ENCODE data around the gene ATP13A1. TPM values are rescaled to one million over a fixed set of nuclear protein-coding genes. Genes with fewer than 3 reads are reported as not detected.

ATP13A1 gene
- total RNA-seq (2021; fragmentation: NEBNext Ultra II Directional; extraction: Animal tissue kit (Norgen Biotek cat#: 25700)) = 64.2 and 75.7 TPM in 2 replicates
- 33.0 and 70.7 TPM in 2 replicates for polyA plus RNA-seq (2011; rRNA removed)
- polyA plus RNA-seq (2011; cell fraction: cytosol; rRNA removed) = 36.9 TPM
- polyA plus RNA-seq (2011; cell fraction: nucleus; rRNA removed) = 284 TPM
- polyA plus RNA-seq (2012, experiment 1 of 2) = 47.8 to 73.6 TPM (median 62.5 TPM) in 4 replicates
- polyA plus RNA-seq (2012, experiment 2 of 2) = 64.3 TPM
- polyA plus RNA-seq (2013, experiment 1 of 2) = 75.7 TPM
- polyA plus RNA-seq (2013, experiment 2 of 2) = 65.6 TPM
- polyA minus RNA-seq (2011; rRNA and poly(A)+ RNA removed) = 68.4 and 83.9 TPM in 2 replicates
- 49.1 TPM for polyA minus RNA-seq (2011; cell fraction: cytosol; rRNA and poly(A)+ RNA removed)
- 93.9 TPM for polyA minus RNA-seq (2011; cell fraction: nucleus; rRNA and poly(A)+ RNA removed)
- long read RNA-seq, experiment 1, transcript ATP13A1-202 (26 exons, 3,861 nt) = major isoform, 7 of 60 reads
- long read RNA-seq, experiment 1, partial matches to known transcripts = 35 of 60 reads
- long read RNA-seq, experiment 1, other reads (novel, unspliced or antisense) = 17 of 60 reads
- long read RNA-seq, experiment 2, partial matches to known transcripts = 3 of 3 reads
- long read RNA-seq, experiment 2, other reads (novel, unspliced or antisense) = 0 of 3 reads

GRCh38 chr19:19663256-19664120 lies at the start of gene ATP13A1:
TSS of gene ATP13A1 (minus strand) at chr19:19663676. CDS start at chr19:19663666, 10 bp downstream.
- CTCF ChIA-PET (ENCODE audit: partially characterized antibody) = no interaction called here
- H3K18ac ChIP-seq (ENCODE audit: extremely low read depth, low read length) = peak within 1 kb of the TSS; percentile 90
- H3K23ac ChIP-seq (ENCODE audit: insufficient read length) = no peak within 1 kb of the TSS
- H2BK20ac ChIP-seq (ENCODE audit: low read length) = no peak within 1 kb of the TSS
- H3K36me3 ChIP-seq (ENCODE audit: control insufficient read depth in 2 of 4, insufficient read depth in 4 of 4, low read length in 3 of 4) = peaks cover 3 to 13% (median 9%) of the 10 kb centered on the region in 4 experiments
- H3K4me2 ChIP-seq (ENCODE audit: insufficient read depth in 1 of 2, low read depth in 2 of 2, low read length in 2 of 2) = peak within 1 kb of the TSS; percentile 72 to 95
- peak within 1 kb of the TSS; percentile 85 for H4K5ac ChIP-seq (ENCODE audit: insufficient read length, low read depth, low read length)
- peaks cover 5 to 13% (median 6%) of the 10 kb centered on the region in 4 experiments; a peak in 6 of 7 replicates for H3K4me1 ChIP-seq (replicated peaks in 1 of 4; ENCODE audit: control insufficient read depth in 3 of 4, insufficient read depth in 4 of 4, low read length in 3 of 4)
- peak within 1 kb of the TSS; percentile 79 for H3K56ac ChIP-seq (replicated peaks; ENCODE audit: insufficient read length, low read depth, low read length)
- H2BK15ac ChIP-seq (ENCODE audit: low read length) = no peak within 1 kb of the TSS
- no peak within 1 kb of the TSS for H2AK5ac ChIP-seq (ENCODE audit: low read depth, low read length)
- H3K27me3 ChIP-seq (replicated peaks in 1 of 4; ENCODE audit: control insufficient read depth in 3 of 4, extremely low read depth in 1 of 4, insufficient read depth in 3 of 4, low read length in 3 of 4) = no peaks in the 10 kb centered on the region
- H4K8ac ChIP-seq (ENCODE audit: extremely low read depth, insufficient read depth, low read length) = peak within 1 kb of the TSS; percentile 96
- H3K4me3 ChIP-seq (ENCODE audit: extremely low read depth in 1 of 4, insufficient read depth in 2 of 4, low read depth in 3 of 4, low read length in 4 of 4) = peak within 1 kb of the TSS; percentile 77 to 97 (median 90)
- no peaks in the 10 kb centered on the region for H3K9me3 ChIP-seq (ENCODE audit: insufficient read depth in 2 of 2, low read depth in 1 of 2, low read length in 1 of 2)
- POLR2A ChIA-PET (ENCODE audit: partially characterized antibody) = interaction anchor here (0.6 to 2.4 kb wide), 17 partner anchors 9 to 238 kb away, joined by 3 to 20 read pairs (median 4); partner anchors contain the start of genes ZNF506 and ZNF93
- 1% methylated on average over 66 of the region's 85 CpGs; no CpG with 5 or more reads in 1 of the 2 experiments for WGBS, 2 experiments (ENCODE audit: extremely low coverage in 1 of 2, insufficient coverage in 1 of 2, insufficient read length in 1 of 2, insufficient replicate concordance in 2 of 2, low coverage in 1 of 2, low lambda C conversion rate in 2 of 2, missing lambda C conversion rate in 1 of 2)
- peak within 1 kb of the TSS; percentile 20 for H2BK120ac ChIP-seq (replicated peaks; ENCODE audit: low read depth, low read length)
- peak within 1 kb of the TSS; percentile 78 to 93 (median 92) for H3K9ac ChIP-seq (replicated peaks in 1 of 4; ENCODE audit: extremely low read depth in 1 of 4, low read depth in 3 of 4, low read length in 3 of 4)
- peak within 1 kb of the TSS; percentile 94 for H3K4ac ChIP-seq (replicated peaks; ENCODE audit: insufficient read length, low read depth, low read length)
- H4K20me1 ChIP-seq (replicated peaks in 1 of 2; ENCODE audit: control insufficient read depth in 1 of 2, insufficient read depth in 2 of 2, low read length in 2 of 2) = peaks cover 6 to 18% of the 10 kb centered on the region in 2 experiments
- no peak within 1 kb of the TSS for H3K14ac ChIP-seq (ENCODE audit: insufficient read length)
- DNase-seq (ENCODE audit: low read depth in 1 of 2, low spot score in 2 of 2) = peak; percentile 89 to 92
- 0 out of 2 replicates have a peak within 1 kb of the TSS, but pooled peaks have one; percentile 15 for H2AFZ ChIP-seq (ENCODE audit: low read length)
- peak within 1 kb of the TSS; percentile 96 for H2BK5ac ChIP-seq (ENCODE audit: low read depth, low read length)
- 0 out of 2 replicates have a peak, but pooled peaks cover 1% of the 10 kb centered on the region for H3K23me2 ChIP-seq (ENCODE audit: low read depth, low read length)
- H3K27ac ChIP-seq (ENCODE audit: low read depth, low read length) = peak within 1 kb of the TSS; percentile 91
- FAIRE-seq = no peak
- peaks cover 21 to 30% of the 10 kb centered on the region in 2 experiments for H3K79me2 ChIP-seq (ENCODE audit: control insufficient read depth in 1 of 2, insufficient read depth in 2 of 2, low read length in 2 of 2)
- peak within 1 kb of the TSS; percentile 50; the same call in 1 of the 2 replicates for H2BK12ac ChIP-seq (ENCODE audit: low read depth, low read length)
- peaks cover 16% of the 10 kb centered on the region for H3K79me1 ChIP-seq (ENCODE audit: low read depth, low read length)
- H4K91ac ChIP-seq (replicated peaks; ENCODE audit: insufficient read length, low read length) = peak within 1 kb of the TSS; percentile 79
- TF ChIP-seq GTF2F1 (IDR thresholded peaks at IDR 0.05; ENCODE audit: borderline replicate concordance, low read depth, low read length) = peak; percentile 78; the same call in 1 of the 2 replicates
- TF ChIP-seq, protein P1, sequence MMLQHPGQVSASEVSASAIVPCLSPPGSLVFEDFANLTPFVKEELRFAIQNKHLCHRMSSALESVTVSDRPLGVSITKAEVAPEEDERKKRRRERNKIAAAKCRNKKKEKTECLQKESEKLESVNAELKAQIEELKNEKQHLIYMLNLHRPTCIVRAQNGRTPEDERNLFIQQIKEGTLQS (IDR thresholded peaks at IDR 0.05; ENCODE audit: insufficient read depth, low read depth, low read length) = no peak
